ENCODE results near the gene RIF1.
"Not testable (repeated sequence)": the region's sequence is repeated elsewhere in the genome, so short reads cannot be mapped to it uniquely, and the experiment has no call there.

RIF1 gene

GRCh38 chr2:151410485-151410834 is 758 bp downstream of the RIF1 start:
- peak; percentile 13 for DNase-seq (ENCODE audit: low read depth in 2 of 2)

- DNase-seq (ENCODE audit: low read depth in 2 of 2) = no peak
Measured at GRCh38 chr2:151417650-151418049, 7.9 kb downstream of the RIF1 start.

GRCh38 chr2:151421681-151422080 is 12.0 kb downstream of the RIF1 start:
- not testable (repeated sequence) for DNase-seq (ENCODE audit: low read depth in 2 of 2)

GRCh38 chr2:151422917-151423439 is 13.3 kb downstream of the RIF1 start:
- no peak for DNase-seq (ENCODE audit: low read depth in 2 of 2)

GRCh38 chr2:151423760-151424159 is 14.1 kb downstream of the RIF1 start:
- DNase-seq (ENCODE audit: low read depth in 2 of 2) = no peak

- DNase-seq (ENCODE audit: low read depth in 2 of 2) = no peak
Measured at GRCh38 chr2:151437630-151438029, 27.9 kb downstream of the RIF1 start.

- DNase-seq (ENCODE audit: low read depth in 2 of 2) = no peak
Measured at GRCh38 chr2:151438506-151438905, 28.8 kb downstream of the RIF1 start.

GRCh38 chr2:151439127-151439526 is 29.4 kb downstream of the RIF1 start:
- no peak for DNase-seq (ENCODE audit: low read depth in 2 of 2)

GRCh38 chr2:151459358-151459757 is 49.7 kb downstream of the RIF1 start:
- DNase-seq (ENCODE audit: low read depth in 2 of 2) = no peak

- no peak for DNase-seq (ENCODE audit: low read depth in 2 of 2)
Measured at GRCh38 chr2:151465771-151466170, 56.1 kb downstream of the RIF1 start.

GRCh38 chr2:151470556-151470955 is 60.9 kb downstream of the RIF1 start:
- DNase-seq (ENCODE audit: low read depth in 2 of 2) = no peak

- DNase-seq (ENCODE audit: low read depth in 2 of 2) = no peak
Measured at GRCh38 chr2:151472966-151473365, 63.3 kb downstream of the RIF1 start.

- no peak for DNase-seq (ENCODE audit: low read depth in 2 of 2)
Measured at GRCh38 chr2:151475071-151475470, 65.4 kb downstream of the RIF1 start.

GRCh38 chr2:151476287-151476686 is 66.6 kb downstream of the RIF1 start:
- no peak for DNase-seq (ENCODE audit: low read depth in 2 of 2)

- DNase-seq (ENCODE audit: low read depth in 2 of 2) = no peak
Measured at GRCh38 chr2:151478011-151478410, 68.3 kb downstream of the RIF1 start.

GRCh38 chr2:151481744-151482143 is 72.0 kb downstream of the RIF1 start:
- DNase-seq (ENCODE audit: low read depth in 2 of 2) = no peak

- DNase-seq (ENCODE audit: low read depth in 2 of 2) = no peak
Measured at GRCh38 chr2:151482171-151482725, 72.5 kb downstream of the RIF1 start.

- DNase-seq (ENCODE audit: low read depth in 2 of 2) = no peak
Measured at GRCh38 chr2:151483546-151483945, 73.8 kb downstream of the RIF1 start.

- DNase-seq (ENCODE audit: low read depth in 2 of 2) = no peak
Measured at GRCh38 chr2:151484100-151484499, 74.4 kb downstream of the RIF1 start.

- no peak for DNase-seq (ENCODE audit: low read depth in 2 of 2)
Measured at GRCh38 chr2:151486053-151486452, 76.4 kb downstream of the RIF1 start.

- DNase-seq (ENCODE audit: low read depth in 2 of 2) = no peak
Measured at GRCh38 chr2:151490276-151490675, 80.6 kb downstream of the RIF1 start.

- no peak for DNase-seq (ENCODE audit: low read depth in 2 of 2)
Measured at GRCh38 chr2:151491496-151491895, 81.8 kb downstream of the RIF1 start.

- no peak for DNase-seq (ENCODE audit: low read depth in 2 of 2)
Measured at GRCh38 chr2:151498178-151498577, 88.5 kb downstream of the RIF1 start.

GRCh38 chr2:151506170-151506569 is 96.5 kb downstream of the RIF1 start:
- DNase-seq (ENCODE audit: low read depth in 2 of 2) = no peak

Measured in stimulated activated CD8-positive, alpha-beta memory T cell treated with anti-CD3 and anti-CD28 coated beads, Interleukin-7, amount 100 ng/mL, for 4 hours (primary cell).